Thyroid gland (tissue), 4 donors: ENCODE data around the gene JPH2.

ENCODE experiments used
- POLR2A ChIP-seq, 2 donors: fragments of 450-650 bp; IDR thresholded peaks; one replicate each; pipeline ENCODE4 v1.6.1; 2017; ENCODE audit warnings: antibody characterized with exemption in 2 of 2, mild to moderate bottlenecking in 2 of 2, moderate library complexity in 1 of 2
- TF ChIP-seq, protein P1 (sequence below), 6 experiments: fragments of 200-600 bp in 3 of 6; fragments of 450-650 bp in 3 of 6; sonication (generic) in 3 of 6; IDR thresholded peaks; one replicate each; pipeline ENCODE4 v1.5.1; 2016 to 2019; ENCODE audit warnings: antibody characterized with exemption in 6 of 6, mild to moderate bottlenecking in 2 of 6, inconsistent platforms in 1 of 6, moderate library complexity in 1 of 6

DNA sequence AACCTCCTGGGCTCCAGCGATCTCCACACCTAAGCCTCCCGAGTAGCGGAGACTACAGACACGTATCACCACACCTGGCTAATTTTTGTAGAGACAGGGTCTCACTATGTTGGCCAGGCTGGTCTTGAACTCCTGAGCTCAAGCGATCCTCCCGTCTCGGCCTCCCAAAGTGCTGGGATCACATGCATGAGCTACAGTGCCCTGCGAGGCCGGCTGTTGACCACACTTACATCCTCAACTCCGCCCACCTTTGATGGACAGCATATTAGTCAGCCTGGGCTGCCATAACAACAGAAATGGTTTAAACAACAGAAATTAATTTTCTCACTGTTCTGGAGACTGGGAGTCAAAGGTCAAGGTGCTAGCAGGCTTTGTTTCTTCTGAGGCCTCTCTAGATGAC is 107.7 kb downstream of the JPH2 start:
- TF ChIP-seq, protein P1, sequence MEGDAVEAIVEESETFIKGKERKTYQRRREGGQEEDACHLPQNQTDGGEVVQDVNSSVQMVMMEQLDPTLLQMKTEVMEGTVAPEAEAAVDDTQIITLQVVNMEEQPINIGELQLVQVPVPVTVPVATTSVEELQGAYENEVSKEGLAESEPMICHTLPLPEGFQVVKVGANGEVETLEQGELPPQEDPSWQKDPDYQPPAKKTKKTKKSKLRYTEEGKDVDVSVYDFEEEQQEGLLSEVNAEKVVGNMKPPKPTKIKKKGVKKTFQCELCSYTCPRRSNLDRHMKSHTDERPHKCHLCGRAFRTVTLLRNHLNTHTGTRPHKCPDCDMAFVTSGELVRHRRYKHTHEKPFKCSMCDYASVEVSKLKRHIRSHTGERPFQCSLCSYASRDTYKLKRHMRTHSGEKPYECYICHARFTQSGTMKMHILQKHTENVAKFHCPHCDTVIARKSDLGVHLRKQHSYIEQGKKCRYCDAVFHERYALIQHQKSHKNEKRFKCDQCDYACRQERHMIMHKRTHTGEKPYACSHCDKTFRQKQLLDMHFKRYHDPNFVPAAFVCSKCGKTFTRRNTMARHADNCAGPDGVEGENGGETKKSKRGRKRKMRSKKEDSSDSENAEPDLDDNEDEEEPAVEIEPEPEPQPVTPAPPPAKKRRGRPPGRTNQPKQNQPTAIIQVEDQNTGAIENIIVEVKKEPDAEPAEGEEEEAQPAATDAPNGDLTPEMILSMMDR (IDR thresholded peaks at IDR 0.05) = no peak
- no peak for TF ChIP-seq POLR2A (IDR thresholded peaks at IDR 0.05)
